Measurements from ENCODE around the gene JAM3. TPM values are rescaled to one million over a fixed set of nuclear protein-coding genes. Genes with fewer than 3 reads are reported as not detected.

The JAM3 gene
- total and polyA plus RNA-seq, 2 of the 13 experiments (the other 11 are each of a cell fraction or from before 2014, with no cell fraction given) = 0.98 to 2.8 TPM

DNA sequence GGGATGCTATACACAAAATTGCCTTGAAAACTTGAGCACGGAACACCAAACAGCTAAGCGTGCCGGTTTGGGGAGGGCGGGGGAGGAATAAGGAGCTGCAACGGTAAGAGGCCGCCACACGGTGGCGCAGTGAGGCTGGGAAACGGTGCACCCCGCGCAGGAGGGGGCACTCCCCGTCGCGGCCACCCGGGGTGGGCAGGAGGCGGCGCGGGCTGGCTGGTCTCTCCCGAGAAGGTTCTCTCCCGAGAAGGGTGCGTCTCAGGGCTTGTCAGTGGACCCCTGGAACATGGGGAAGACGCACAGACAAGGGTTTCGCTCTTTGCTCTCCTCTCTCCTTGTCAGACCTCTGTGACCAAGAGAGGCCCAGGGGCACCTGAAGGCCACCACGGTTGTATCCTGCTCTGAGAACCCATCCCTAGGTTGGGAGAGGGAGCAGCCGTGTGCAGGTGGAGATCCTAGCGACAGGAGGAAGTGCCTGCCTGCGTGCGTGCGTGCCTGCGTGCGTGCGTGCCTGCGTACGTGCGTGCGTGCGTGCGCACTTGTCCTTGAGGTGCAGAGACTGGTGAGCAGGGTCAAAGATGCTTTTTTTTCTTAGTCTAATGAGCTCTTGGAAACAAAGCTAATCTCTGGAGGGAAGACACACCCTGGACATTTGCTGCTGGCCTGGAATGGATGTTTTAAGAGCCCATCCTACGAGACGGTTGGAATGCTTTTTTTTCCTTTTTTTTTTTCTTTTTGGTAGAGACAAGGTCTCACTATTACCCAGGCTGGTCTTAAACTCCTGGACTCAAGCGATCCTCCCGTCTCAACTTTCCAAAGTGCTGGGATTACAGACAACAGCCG lies 18.1 kb upstream of the JAM3 start (continued):
- TF ChIP-seq, protein P1, sequence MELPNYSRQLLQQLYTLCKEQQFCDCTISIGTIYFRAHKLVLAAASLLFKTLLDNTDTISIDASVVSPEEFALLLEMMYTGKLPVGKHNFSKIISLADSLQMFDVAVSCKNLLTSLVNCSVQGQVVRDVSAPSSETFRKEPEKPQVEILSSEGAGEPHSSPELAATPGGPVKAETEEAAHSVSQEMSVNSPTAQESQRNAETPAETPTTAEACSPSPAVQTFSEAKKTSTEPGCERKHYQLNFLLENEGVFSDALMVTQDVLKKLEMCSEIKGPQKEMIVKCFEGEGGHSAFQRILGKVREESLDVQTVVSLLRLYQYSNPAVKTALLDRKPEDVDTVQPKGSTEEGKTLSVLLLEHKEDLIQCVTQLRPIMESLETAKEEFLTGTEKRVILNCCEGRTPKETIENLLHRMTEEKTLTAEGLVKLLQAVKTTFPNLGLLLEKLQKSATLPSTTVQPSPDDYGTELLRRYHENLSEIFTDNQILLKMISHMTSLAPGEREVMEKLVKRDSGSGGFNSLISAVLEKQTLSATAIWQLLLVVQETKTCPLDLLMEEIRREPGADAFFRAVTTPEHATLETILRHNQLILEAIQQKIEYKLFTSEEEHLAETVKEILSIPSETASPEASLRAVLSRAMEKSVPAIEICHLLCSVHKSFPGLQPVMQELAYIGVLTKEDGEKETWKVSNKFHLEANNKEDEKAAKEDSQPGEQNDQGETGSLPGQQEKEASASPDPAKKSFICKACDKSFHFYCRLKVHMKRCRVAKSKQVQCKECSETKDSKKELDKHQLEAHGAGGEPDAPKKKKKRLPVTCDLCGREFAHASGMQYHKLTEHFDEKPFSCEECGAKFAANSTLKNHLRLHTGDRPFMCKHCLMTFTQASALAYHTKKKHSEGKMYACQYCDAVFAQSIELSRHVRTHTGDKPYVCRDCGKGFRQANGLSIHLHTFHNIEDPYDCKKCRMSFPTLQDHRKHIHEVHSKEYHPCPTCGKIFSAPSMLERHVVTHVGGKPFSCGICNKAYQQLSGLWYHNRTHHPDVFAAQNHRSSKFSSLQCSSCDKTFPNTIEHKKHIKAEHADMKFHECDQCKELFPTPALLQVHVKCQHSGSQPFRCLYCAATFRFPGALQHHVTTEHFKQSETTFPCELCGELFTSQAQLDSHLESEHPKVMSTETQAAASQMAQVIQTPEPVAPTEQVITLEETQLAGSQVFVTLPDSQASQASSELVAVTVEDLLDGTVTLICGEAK (IDR thresholded peaks at IDR 0.05) = no peak
- TF ChIP-seq, protein P1 (CRISPR knock-in tag; IDR thresholded peaks at IDR 0.05) = no peak
- TF ChIP-seq ZIK1 (CRISPR knock-in tag; IDR thresholded peaks at IDR 0.05; ENCODE audit: borderline replicate concordance, low read depth) (no peak), PITX1 (CRISPR knock-in tag; IDR thresholded peaks at IDR 0.05) (0 out of 2 replicates have a peak, but pooled peaks have one; percentile 23), CCAR2 (optimal IDR thresholded peaks at IDR 0.05; ENCODE audit: low read depth, low read length) (no peak), GABPB1 (CRISPR knock-in tag; IDR thresholded peaks at IDR 0.05) (peak; percentile 32; the same call in 1 of the 2 replicates)
- TF ChIP-seq, protein P2, sequence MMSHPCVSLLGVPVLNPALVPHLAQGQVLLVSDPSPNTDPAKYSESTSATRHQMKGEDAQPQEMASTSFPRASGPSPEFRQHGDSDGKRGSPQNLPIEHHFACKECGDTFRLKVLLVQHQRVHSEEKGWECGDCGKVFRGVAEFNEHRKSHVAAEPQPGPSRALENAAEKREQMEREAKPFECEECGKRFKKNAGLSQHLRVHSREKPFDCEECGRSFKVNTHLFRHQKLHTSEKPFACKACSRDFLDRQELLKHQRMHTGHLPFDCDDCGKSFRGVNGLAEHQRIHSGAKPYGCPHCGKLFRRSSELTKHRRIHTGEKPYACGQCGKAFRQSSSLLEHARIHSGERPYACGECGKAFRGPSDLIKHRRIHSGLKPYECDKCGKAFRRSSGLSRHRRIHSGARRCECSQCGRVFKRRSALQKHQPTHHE (CRISPR knock-in tag; IDR thresholded peaks at IDR 0.05; ENCODE audit: borderline replicate concordance) = no peak
- TF ChIP-seq, protein P3, sequence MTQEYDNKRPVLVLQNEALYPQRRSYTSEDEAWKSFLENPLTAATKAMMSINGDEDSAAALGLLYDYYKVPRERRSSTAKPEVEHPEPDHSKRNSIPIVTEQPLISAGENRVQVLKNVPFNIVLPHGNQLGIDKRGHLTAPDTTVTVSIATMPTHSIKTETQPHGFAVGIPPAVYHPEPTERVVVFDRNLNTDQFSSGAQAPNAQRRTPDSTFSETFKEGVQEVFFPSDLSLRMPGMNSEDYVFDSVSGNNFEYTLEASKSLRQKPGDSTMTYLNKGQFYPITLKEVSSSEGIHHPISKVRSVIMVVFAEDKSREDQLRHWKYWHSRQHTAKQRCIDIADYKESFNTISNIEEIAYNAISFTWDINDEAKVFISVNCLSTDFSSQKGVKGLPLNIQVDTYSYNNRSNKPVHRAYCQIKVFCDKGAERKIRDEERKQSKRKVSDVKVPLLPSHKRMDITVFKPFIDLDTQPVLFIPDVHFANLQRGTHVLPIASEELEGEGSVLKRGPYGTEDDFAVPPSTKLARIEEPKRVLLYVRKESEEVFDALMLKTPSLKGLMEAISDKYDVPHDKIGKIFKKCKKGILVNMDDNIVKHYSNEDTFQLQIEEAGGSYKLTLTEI (CRISPR knock-in tag; conservative IDR thresholded peaks at IDR 0.05) = no peak
- TF ChIP-seq, protein P4, sequence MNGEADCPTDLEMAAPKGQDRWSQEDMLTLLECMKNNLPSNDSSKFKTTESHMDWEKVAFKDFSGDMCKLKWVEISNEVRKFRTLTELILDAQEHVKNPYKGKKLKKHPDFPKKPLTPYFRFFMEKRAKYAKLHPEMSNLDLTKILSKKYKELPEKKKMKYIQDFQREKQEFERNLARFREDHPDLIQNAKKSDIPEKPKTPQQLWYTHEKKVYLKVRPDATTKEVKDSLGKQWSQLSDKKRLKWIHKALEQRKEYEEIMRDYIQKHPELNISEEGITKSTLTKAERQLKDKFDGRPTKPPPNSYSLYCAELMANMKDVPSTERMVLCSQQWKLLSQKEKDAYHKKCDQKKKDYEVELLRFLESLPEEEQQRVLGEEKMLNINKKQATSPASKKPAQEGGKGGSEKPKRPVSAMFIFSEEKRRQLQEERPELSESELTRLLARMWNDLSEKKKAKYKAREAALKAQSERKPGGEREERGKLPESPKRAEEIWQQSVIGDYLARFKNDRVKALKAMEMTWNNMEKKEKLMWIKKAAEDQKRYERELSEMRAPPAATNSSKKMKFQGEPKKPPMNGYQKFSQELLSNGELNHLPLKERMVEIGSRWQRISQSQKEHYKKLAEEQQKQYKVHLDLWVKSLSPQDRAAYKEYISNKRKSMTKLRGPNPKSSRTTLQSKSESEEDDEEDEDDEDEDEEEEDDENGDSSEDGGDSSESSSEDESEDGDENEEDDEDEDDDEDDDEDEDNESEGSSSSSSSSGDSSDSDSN (CRISPR knock-in tag; IDR thresholded peaks at IDR 0.05) = no peak
- TF ChIP-seq, protein P5, sequence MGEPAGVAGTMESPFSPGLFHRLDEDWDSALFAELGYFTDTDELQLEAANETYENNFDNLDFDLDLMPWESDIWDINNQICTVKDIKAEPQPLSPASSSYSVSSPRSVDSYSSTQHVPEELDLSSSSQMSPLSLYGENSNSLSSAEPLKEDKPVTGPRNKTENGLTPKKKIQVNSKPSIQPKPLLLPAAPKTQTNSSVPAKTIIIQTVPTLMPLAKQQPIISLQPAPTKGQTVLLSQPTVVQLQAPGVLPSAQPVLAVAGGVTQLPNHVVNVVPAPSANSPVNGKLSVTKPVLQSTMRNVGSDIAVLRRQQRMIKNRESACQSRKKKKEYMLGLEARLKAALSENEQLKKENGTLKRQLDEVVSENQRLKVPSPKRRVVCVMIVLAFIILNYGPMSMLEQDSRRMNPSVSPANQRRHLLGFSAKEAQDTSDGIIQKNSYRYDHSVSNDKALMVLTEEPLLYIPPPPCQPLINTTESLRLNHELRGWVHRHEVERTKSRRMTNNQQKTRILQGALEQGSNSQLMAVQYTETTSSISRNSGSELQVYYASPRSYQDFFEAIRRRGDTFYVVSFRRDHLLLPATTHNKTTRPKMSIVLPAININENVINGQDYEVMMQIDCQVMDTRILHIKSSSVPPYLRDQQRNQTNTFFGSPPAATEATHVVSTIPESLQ (CRISPR knock-in tag; conservative IDR thresholded peaks at IDR 0.05) = no peak
